ENCODE measurements around the gene LIN7A. TPM values are rescaled to one million over a fixed set of nuclear protein-coding genes. Genes with fewer than 3 reads are reported as not detected.
"Not testable (repeated sequence)": the region's sequence is repeated elsewhere in the genome, so short reads cannot be mapped to it uniquely, and the experiment has no call there.

The LIN7A gene
- total RNA-seq, 4 donors from 2014 or later = 7.4 to 31.0 (median 9.0) TPM

- no peaks in the 10 kb centered on the region for H3K27me3 ChIP-seq
- H3K36me3 ChIP-seq = no peaks in the 10 kb centered on the region
- WGBS, 2 donors (ENCODE audit: low coverage in 1 of 2) = 74 to 83% methylated on average over 1 of the region's 1 CpG
- H3K4me1 ChIP-seq = no peaks in the 10 kb centered on the region
- no peak for DNase-seq
- no peak overlapping the region for H3K4me3 ChIP-seq
- intact Hi-C loops (cut with DNase I; ENCODE audit: low total_unique reads) = no loop called here
- in situ Hi-C loops (cut with MboI; ENCODE audit: low pct_ligation_motif_present in 1 of 4, low pct_unique_long_range_greater_than_20kb in 1 of 4, low sequenced_read_pairs in 3 of 4) = no loop called here
- no peaks in the 10 kb centered on the region for H3K9me3 ChIP-seq
- TF ChIP-seq POLR2A (IDR thresholded peaks at IDR 0.05) (no peak), EP300 (IDR thresholded peaks at IDR 0.05; ENCODE audit: low read depth) (no peak), CTCF (IDR thresholded peaks at IDR 0.05) (no peak), POLR2AphosphoS5 (IDR thresholded peaks at IDR 0.05) (no peak)
- H3K27ac ChIP-seq = no peak overlapping the region
Observed at GRCh38 chr12:80884651-80885050, 53.1 kb downstream of the LIN7A start.

- in situ Hi-C loops (cut with MboI; ENCODE audit: low pct_ligation_motif_present in 1 of 4, low pct_unique_long_range_greater_than_20kb in 1 of 4, low sequenced_read_pairs in 3 of 4) = no loop called here
- intact Hi-C loops (cut with DNase I; ENCODE audit: low total_unique reads) = no loop called here
- no peak overlapping the region for H3K4me3 ChIP-seq
Observed at GRCh38 chr12:80881106-80881505, 56.6 kb downstream of the LIN7A start.

GRCh38 chr12:80878452-80878851 is 59.3 kb downstream of the LIN7A start:
- intact Hi-C loops (cut with DNase I; ENCODE audit: low total_unique reads); H3K4me1 ChIP-seq; in situ Hi-C loops (cut with MboI; ENCODE audit: low pct_ligation_motif_present in 1 of 4, low pct_unique_long_range_greater_than_20kb in 1 of 4, low sequenced_read_pairs in 3 of 4); H3K27ac ChIP-seq; H3K36me3 ChIP-seq; H3K27me3 ChIP-seq; DNase-seq; H3K9me3 ChIP-seq; H3K4me3 ChIP-seq: not testable (repeated sequence)
- WGBS, 2 donors (ENCODE audit: low coverage in 1 of 2) = 84% methylated on average over 3 to 8 of the region's 8 CpGs

More at GRCh38 chr12:80881106-80881505, 56.6 kb downstream of the LIN7A start:
- no peaks in the 10 kb centered on the region for H3K27me3 ChIP-seq
- DNase-seq = no peak
- no peaks in the 10 kb centered on the region for H3K9me3 ChIP-seq
- H3K27ac ChIP-seq = no peak overlapping the region
- H3K4me1 ChIP-seq = peaks cover 0 to 5% (median 0%) of the 10 kb centered on the region in 4 donors
- TF ChIP-seq EP300 (IDR thresholded peaks at IDR 0.05; ENCODE audit: low read depth) (no peak), POLR2A (IDR thresholded peaks at IDR 0.05) (no peak)
- no peaks in the 10 kb centered on the region for H3K36me3 ChIP-seq

- TF ChIP-seq POLR2A (IDR thresholded peaks at IDR 0.05) = no peak
- TF ChIP-seq CTCF (IDR thresholded peaks at IDR 0.05) = no peak
- TF ChIP-seq POLR2AphosphoS5 (IDR thresholded peaks at IDR 0.05) = no peak
- TF ChIP-seq EP300 (IDR thresholded peaks at IDR 0.05; ENCODE audit: low read depth) = no peak
- Histone ChIP-seq H3K36me3 (no peaks in the 10 kb centered on the region), H3K27me3 (no peaks in the 10 kb centered on the region), H3K9me3 (no peaks in the 10 kb centered on the region), H3K27ac (peak overlapping the region in 1 of 4 donors; percentile 9), H3K4me1 (peaks cover 0 to 5% (median 0%) of the 10 kb centered on the region in 4 donors), H3K4me3 (no peak overlapping the region)
- in situ Hi-C loops (cut with MboI; ENCODE audit: low pct_ligation_motif_present in 1 of 4, low pct_unique_long_range_greater_than_20kb in 1 of 4, low sequenced_read_pairs in 3 of 4) = no loop called here
- WGBS, 2 donors (ENCODE audit: low coverage in 1 of 2) = 40 to 48% methylated on average over 2 of the region's 2 CpGs
- intact Hi-C loops (cut with DNase I; ENCODE audit: low total_unique reads) = no loop called here
- DNase-seq = no peak
Observed at GRCh38 chr12:80877721-80878265, 59.9 kb downstream of the LIN7A start.

- H3K36me3 ChIP-seq = no peaks in the 10 kb centered on the region
- TF ChIP-seq POLR2AphosphoS5 (IDR thresholded peaks at IDR 0.05) = no peak
- intact Hi-C loops (cut with DNase I; ENCODE audit: low total_unique reads) (no loop called here), in situ Hi-C loops (cut with MboI; ENCODE audit: low pct_ligation_motif_present in 1 of 4, low pct_unique_long_range_greater_than_20kb in 1 of 4, low sequenced_read_pairs in 3 of 4) (no loop called here)
- no peaks in the 10 kb centered on the region for H3K4me1 ChIP-seq
- no peak overlapping the region for H3K27ac ChIP-seq
- no peak overlapping the region for H3K4me3 ChIP-seq
- H3K27me3 ChIP-seq = no peaks in the 10 kb centered on the region
- no peaks in the 10 kb centered on the region for H3K9me3 ChIP-seq
- DNase-seq = no peak
Observed at GRCh38 chr12:80872053-80872452, 65.7 kb downstream of the LIN7A start.

- Histone ChIP-seq H3K4me3 (no peak overlapping the region), H3K4me1 (no peaks in the 10 kb centered on the region), H3K9me3 (no peaks in the 10 kb centered on the region), H3K27ac (no peak overlapping the region), H3K36me3 (no peaks in the 10 kb centered on the region), H3K27me3 (no peaks in the 10 kb centered on the region)
- no peak for DNase-seq
- no peak for TF ChIP-seq EP300 (IDR thresholded peaks at IDR 0.05; ENCODE audit: low read depth)
- no peak for TF ChIP-seq POLR2A (IDR thresholded peaks at IDR 0.05)
- no peak for TF ChIP-seq CTCF (IDR thresholded peaks at IDR 0.05)
- TF ChIP-seq POLR2AphosphoS5 (IDR thresholded peaks at IDR 0.05) = no peak
- intact Hi-C loops (cut with DNase I; ENCODE audit: low total_unique reads) = no loop called here
- 57 to 100% methylated on average over 1 to 2 of the region's 2 CpGs for WGBS, 2 donors (ENCODE audit: low coverage in 1 of 2)
- in situ Hi-C loops (cut with MboI; ENCODE audit: low pct_ligation_motif_present in 1 of 4, low pct_unique_long_range_greater_than_20kb in 1 of 4, low sequenced_read_pairs in 3 of 4) = no loop called here
Observed at GRCh38 chr12:80869264-80869663, 68.5 kb downstream of the LIN7A start.

Data from transverse colon (tissue), 4 donors.